Neural progenitor cell (in vitro differentiated cells): ENCODE measurements around the gene KIF22. TPM values are rescaled to one million over a fixed set of nuclear protein-coding genes. Genes with fewer than 3 reads are reported as not detected.

ENCODE experiments used
- DNase-seq: peaks from one replicate; pipeline ENCODE4 v3.0.0-alpha.2; 2016; ENCODE audit warnings: low spot score
- H2AFZ ChIP-seq: fragments of 200-600 bp; sonication (generic); replicated peaks from 2 replicates; pipeline ENCODE4 v1.6.1; 2016; ENCODE audit warnings: antibody characterized with exemption
- H3F3A ChIP-seq: fragments of 200-600 bp; sonication (generic); 2 replicates; pipeline ENCODE4 v1.6.1; 2016; ENCODE audit warnings: antibody characterized with exemption, low read depth
- H3K27ac ChIP-seq: fragments of 200-600 bp; sonication (generic); 2 replicates; pipeline ENCODE4 v1.5.1; 2016; ENCODE audit warnings: mild to moderate bottlenecking
- H3K27me3 ChIP-seq: fragments of 200-600 bp; sonication (generic); 2 replicates; pipeline ENCODE4 v1.6.1; 2016; ENCODE audit warnings: mild to moderate bottlenecking, moderate library complexity
- H3K36me3 ChIP-seq: fragments of 200-600 bp; sonication (generic); 2 replicates; pipeline ENCODE4 v1.5.1; 2016
- H3K4me1 ChIP-seq: fragments of 200-600 bp; sonication (generic); 2 replicates; pipeline ENCODE4 v1.6.1; 2016; ENCODE audit warnings: mixed run types
- H3K4me2 ChIP-seq: fragments of 200-600 bp; sonication (generic); 2 replicates; pipeline ENCODE4 v1.6.1; 2016
- H3K4me3 ChIP-seq: fragments of 200-600 bp; sonication (generic); 2 replicates; pipeline ENCODE4 v1.5.1; 2016
- H3K79me2 ChIP-seq: fragments of 200-600 bp; sonication (generic); 2 replicates; pipeline ENCODE4 v1.6.1; 2016; ENCODE audit warnings: low read depth
- H3K9ac ChIP-seq: fragments of 200-600 bp; sonication (generic); 2 replicates; pipeline ENCODE4 v1.6.1; 2016
- H3K9me3 ChIP-seq: fragments of 200-600 bp; sonication (generic); 2 replicates; pipeline ENCODE4 v1.5.1; 2016; ENCODE audit warnings: low read depth
- H4K20me1 ChIP-seq: fragments of 200-600 bp; sonication (generic); 2 replicates; pipeline ENCODE4 v1.6.1; 2016; ENCODE audit warnings: low read depth
- H3K27ac Mint-ChIP-seq: 3 replicates; pipeline ENCODE4 v1.8.0; 2021; ENCODE audit warnings: mixed read lengths
- H3K27me3 Mint-ChIP-seq: 2 replicates; pipeline ENCODE4 v1.8.0; 2022; ENCODE audit warnings: low read depth, mild to moderate bottlenecking, inconsistent platforms, moderate library complexity, mixed read lengths; ENCODE audit not compliant: insufficient read depth
- H3K36me3 Mint-ChIP-seq: 3 replicates; pipeline ENCODE4 v1.8.0; 2021; ENCODE audit warnings: mixed read lengths
- H3K4me1 Mint-ChIP-seq: 3 replicates; pipeline ENCODE4 v1.8.0; 2021; ENCODE audit warnings: mixed read lengths
- H3K4me3 Mint-ChIP-seq: 3 replicates; pipeline ENCODE4 v1.8.0; 2021; ENCODE audit warnings: mild to moderate bottlenecking, moderate library complexity, mixed read lengths
- H3K9me3 Mint-ChIP-seq: 3 replicates; pipeline ENCODE4 v1.8.0; 2020; ENCODE audit warnings: mixed read lengths
- CTCF ChIP-seq: fragments of 200-600 bp; sonication (generic); IDR thresholded peaks from 2 replicates; pipeline ENCODE4 v1.5.1; 2017; ENCODE audit warnings: antibody characterized with exemption, mild to moderate bottlenecking
- EZH2 ChIP-seq: fragments of 200-600 bp; sonication (generic); IDR thresholded peaks from 2 replicates; pipeline ENCODE4 v1.6.1; 2017; ENCODE audit warnings: antibody characterized with exemption, mild to moderate bottlenecking, moderate library complexity
- EZH2phosphoT487 ChIP-seq: fragments of 200-600 bp; sonication (generic); IDR thresholded peaks from 2 replicates; pipeline ENCODE4 v1.6.1; 2017; ENCODE audit warnings: antibody characterized with exemption
- total RNA-seq: library from RNA; depleted of rRNA; stranded (reverse); fragments of >200 nt; gene quantifications from 2 replicates; pipeline ENCODE4 v1.2.3, GENCODE V29; 2015; ENCODE audit warnings: low replicate concordance

The KIF22 gene
- total RNA-seq, 1 donor from 2014 or later, result 173 TPM

DNA sequence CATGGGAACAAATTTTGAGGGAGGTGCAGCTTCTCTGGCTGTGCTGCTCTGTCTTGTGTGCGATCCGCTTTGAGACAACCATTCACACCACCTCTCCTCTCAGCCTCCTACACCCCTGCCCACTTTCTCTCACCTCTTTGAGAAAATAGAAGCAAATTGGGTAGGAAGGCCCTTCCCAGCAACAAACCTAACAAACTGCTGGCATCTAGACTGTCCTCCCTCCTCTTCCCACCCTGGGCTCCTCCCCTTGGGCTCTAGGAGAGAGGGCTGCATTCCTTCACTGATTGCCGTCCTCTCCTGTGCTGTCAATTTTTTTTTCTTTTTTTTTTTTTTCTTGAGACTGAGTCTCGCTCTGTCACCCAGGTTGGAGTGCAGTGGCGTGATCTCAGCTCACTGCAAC is 59.0 kb downstream of the KIF22 start:
- peak; percentile 45 for DNase-seq
- Histone ChIP-seq H4K20me1 (no peaks in the 10 kb centered on the region), H3K36me3 (no peaks in the 10 kb centered on the region), H3K4me1 (no peaks in the 10 kb centered on the region), H3K27ac (no peak overlapping the region), H3K79me2 (no peaks in the 10 kb centered on the region), H3K4me3 (no peak overlapping the region), H3K9ac (no peak overlapping the region), H3K4me2 (no peak overlapping the region), H3K27me3 (no peaks in the 10 kb centered on the region), H2AFZ (peak overlapping the region; percentile 50), H3K9me3 (no peaks in the 10 kb centered on the region), H3F3A (no peaks in the 10 kb centered on the region)
- H3K4me1 Mint-ChIP-seq, result peaks cover 15% of the 10 kb centered on the region
- H3K4me3 Mint-ChIP-seq, result peak overlapping the region; percentile 8
- H3K9me3 Mint-ChIP-seq, result no peaks in the 10 kb centered on the region
- peaks cover 9% of the 10 kb centered on the region for H3K27me3 Mint-ChIP-seq
- H3K27ac Mint-ChIP-seq, result peak overlapping the region; percentile 83
- no peaks in the 10 kb centered on the region for H3K36me3 Mint-ChIP-seq
- TF ChIP-seq CTCF, result no peak
- TF ChIP-seq EZH2, result no peak
- TF ChIP-seq EZH2phosphoT487, result no peak

DNA sequence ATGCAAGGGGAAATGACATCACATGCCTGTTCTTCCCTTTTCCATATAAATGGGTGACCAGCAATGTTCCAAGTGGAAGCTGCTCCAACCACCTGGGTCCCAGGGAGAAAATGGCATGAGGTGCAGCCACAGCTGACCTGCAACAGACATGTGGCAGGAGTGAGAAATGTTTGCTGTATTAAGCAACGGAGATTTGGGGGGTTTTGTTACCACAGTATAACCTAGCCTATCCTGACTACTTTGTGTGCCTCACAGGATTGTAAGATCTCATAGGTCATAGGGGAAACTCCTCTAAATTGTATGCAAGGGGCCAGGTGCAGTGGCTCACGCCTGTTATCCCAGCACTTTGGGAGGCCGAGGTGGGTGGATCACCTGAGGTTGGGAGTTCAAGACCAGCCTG is 60.4 kb downstream of the KIF22 start:
- Histone ChIP-seq H3K36me3 (no peaks in the 10 kb centered on the region), H3K9me3 (no peaks in the 10 kb centered on the region), H3K9ac (no peak overlapping the region), H3F3A (no peaks in the 10 kb centered on the region), H3K4me1 (no peaks in the 10 kb centered on the region), H2AFZ (no peak overlapping the region), H3K4me3 (no peak overlapping the region), H3K27ac (no peak overlapping the region), H4K20me1 (no peaks in the 10 kb centered on the region), H3K4me2 (no peak overlapping the region), H3K79me2 (no peaks in the 10 kb centered on the region), H3K27me3 (no peaks in the 10 kb centered on the region)
- no peak overlapping the region for H3K4me3 Mint-ChIP-seq
- no peak for DNase-seq
- H3K9me3 Mint-ChIP-seq, result no peaks in the 10 kb centered on the region
- H3K27ac Mint-ChIP-seq, result no peak overlapping the region
- H3K4me1 Mint-ChIP-seq, result peaks cover 15% of the 10 kb centered on the region
- no peak for TF ChIP-seq EZH2
- no peak for TF ChIP-seq CTCF
- TF ChIP-seq EZH2phosphoT487, result no peak
- H3K36me3 Mint-ChIP-seq, result no peaks in the 10 kb centered on the region
- H3K27me3 Mint-ChIP-seq, result peaks cover 7% of the 10 kb centered on the region

DNA sequence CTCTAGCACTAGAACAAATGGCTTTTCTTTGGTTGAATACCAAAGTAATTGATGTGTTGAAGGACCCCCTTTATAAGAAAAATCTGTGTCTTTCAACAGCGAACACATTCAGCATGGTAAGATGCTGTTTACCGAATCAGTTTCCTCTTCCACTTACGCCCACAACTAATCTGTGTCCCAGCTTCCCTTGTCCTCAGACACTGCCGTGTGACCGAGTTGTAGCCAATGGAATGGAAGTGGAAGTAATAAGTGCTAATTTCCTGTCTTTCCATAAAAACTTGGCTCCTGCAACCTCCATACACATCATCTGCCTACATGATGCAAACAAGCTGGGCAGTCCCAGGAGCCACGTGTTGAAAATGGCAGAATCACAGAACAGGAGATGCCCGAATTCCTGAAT is 62.1 kb downstream of the KIF22 start:
- Mint-ChIP-seq H3K4me3 (no peak overlapping the region), H3K36me3 (no peaks in the 10 kb centered on the region), H3K4me1 (peaks cover 15% of the 10 kb centered on the region), H3K27ac (no peak overlapping the region), H3K27me3 (peaks cover 3% of the 10 kb centered on the region), H3K9me3 (no peaks in the 10 kb centered on the region)
- Histone ChIP-seq H3K9me3 (no peaks in the 10 kb centered on the region), H4K20me1 (no peaks in the 10 kb centered on the region), H3K27me3 (no peaks in the 10 kb centered on the region), H2AFZ (no peak overlapping the region), H3K27ac (no peak overlapping the region), H3K4me2 (no peak overlapping the region), H3K9ac (no peak overlapping the region), H3F3A (no peaks in the 10 kb centered on the region), H3K4me3 (no peak overlapping the region), H3K79me2 (no peaks in the 10 kb centered on the region), H3K4me1 (no peaks in the 10 kb centered on the region), H3K36me3 (no peaks in the 10 kb centered on the region)
- TF ChIP-seq CTCF (no peak), EZH2 (no peak), EZH2phosphoT487 (no peak)
- no peak for DNase-seq
